Measurements from ENCODE around the gene ABI1.
A peak's percentile ranks its signal among the peaks of the same experiment; 100 is the strongest.

ABI1 gene

GRCh38 chr10:26714415-26715136 is 146.2 kb downstream of the ABI1 start:
- DNase-seq (ENCODE audit: low read depth): no peak

- DNase-seq (ENCODE audit: low read depth): no peak
Observed at GRCh38 chr10:26711324-26711723, 149.4 kb downstream of the ABI1 start.

GRCh38 chr10:26706936-26707335 is 153.8 kb downstream of the ABI1 start:
- DNase-seq (ENCODE audit: low read depth): no peak

- no peak for DNase-seq (ENCODE audit: low read depth)
Observed at GRCh38 chr10:26706206-26706605, 154.6 kb downstream of the ABI1 start.

GRCh38 chr10:26703974-26704373 is 156.8 kb downstream of the ABI1 start:
- DNase-seq (ENCODE audit: low read depth): no peak

- no peak for DNase-seq (ENCODE audit: low read depth)
Observed at GRCh38 chr10:26703096-26703495, 157.7 kb downstream of the ABI1 start.

- DNase-seq (ENCODE audit: low read depth): no peak
Observed at GRCh38 chr10:26700884-26701630, 159.7 kb downstream of the ABI1 start.

GRCh38 chr10:26699631-26700030 is 161.1 kb downstream of the ABI1 start:
- DNase-seq (ENCODE audit: low read depth): no peak

GRCh38 chr10:26698909-26699308 is 161.8 kb downstream of the ABI1 start:
- DNase-seq (ENCODE audit: low read depth): no peak

- DNase-seq (ENCODE audit: low read depth): no peak
Observed at GRCh38 chr10:26697922-26698608, 162.7 kb downstream of the ABI1 start.

- peak; percentile 31 for DNase-seq (ENCODE audit: low read depth)
Observed at GRCh38 chr10:26697163-26697921, 163.4 kb downstream of the ABI1 start, which contains the start of gene PDSS1. Gene PDSS1 (plus strand): TSS chr10:26697701. CDS start chr10:26697712, 11 bp downstream.

- DNase-seq (ENCODE audit: low read depth): no peak
Observed at GRCh38 chr10:26696786-26697162, 164.0 kb downstream of the ABI1 start.
